HepG2 (cell line): ENCODE results near the gene AUTS2.

Experiments
- ZFP37 ChIP-seq: sonication (generic); formaldehyde crosslinking; IDR thresholded peaks from 2 replicates; pipeline ENCODE4 v1.4.0; 2020; ENCODE audit warnings: missing genetic modification reagents, borderline replicate concordance
- ZNF30 ChIP-seq: sonication (generic); formaldehyde crosslinking; IDR thresholded peaks from 2 replicates; pipeline ENCODE4 v1.5.0; 2020; ENCODE audit warnings: mild to moderate bottlenecking, missing genetic modification reagents

GRCh38 chr7:70178787-70179186 lies 580.5 kb downstream of the AUTS2 start:
- TF ChIP-seq ZFP37 (CRISPR knock-in tag) (no peak), ZNF30 (CRISPR knock-in tag) (no peak)
